ENCODE measurements around the gene NBR1.
"Not testable (repeated sequence)": the region's sequence is repeated elsewhere in the genome, so short reads cannot be mapped to it uniquely, and the experiment has no call there.

NBR1 gene

GRCh38 chr17:43155666-43156065 lies 15.3 kb upstream of the NBR1 start:
- Histone ChIP-seq H3K4me3 (ENCODE audit: low read length in 2 of 2) (no peak overlapping the region), H3K27ac (ENCODE audit: low read length) (no peak overlapping the region), H3K4me1 (ENCODE audit: control insufficient read depth, insufficient read depth, low read length) (no peaks in the 10 kb centered on the region), H3K9ac (ENCODE audit: low read length in 2 of 2) (no peak overlapping the region), H3K9me3 (ENCODE audit: control insufficient read depth in 2 of 2, low read length in 2 of 2) (no peaks in the 10 kb centered on the region), H3K36me3 (ENCODE audit: control insufficient read depth in 2 of 2, insufficient read depth in 2 of 2, low read length in 2 of 2) (no peaks in the 10 kb centered on the region), H3K27me3 (ENCODE audit: control insufficient read depth in 1 of 2, insufficient read depth in 2 of 2, low read length in 2 of 2) (no peaks in the 10 kb centered on the region)

- not testable (repeated sequence) for H3K27me3 ChIP-seq (ENCODE audit: control insufficient read depth in 1 of 2, insufficient read depth in 2 of 2, low read length in 2 of 2); H3K9me3 ChIP-seq (ENCODE audit: control insufficient read depth in 2 of 2, low read length in 2 of 2); H3K36me3 ChIP-seq (ENCODE audit: control insufficient read depth in 2 of 2, insufficient read depth in 2 of 2, low read length in 2 of 2); H3K9ac ChIP-seq (ENCODE audit: low read length in 2 of 2); H3K4me3 ChIP-seq (ENCODE audit: low read length in 2 of 2); H3K27ac ChIP-seq (ENCODE audit: low read length); H3K4me1 ChIP-seq (ENCODE audit: control insufficient read depth, insufficient read depth, low read length)
These were observed 11.8 kb upstream of the NBR1 start for GRCh38 chr17:43159232-43159631.

GRCh38 chr17:43159957-43160356 lies 11.1 kb upstream of the NBR1 start:
- not testable (repeated sequence) for H3K9me3 ChIP-seq (ENCODE audit: control insufficient read depth in 2 of 2, low read length in 2 of 2); H3K27ac ChIP-seq (ENCODE audit: low read length); H3K9ac ChIP-seq (ENCODE audit: low read length in 2 of 2); H3K36me3 ChIP-seq (ENCODE audit: control insufficient read depth in 2 of 2, insufficient read depth in 2 of 2, low read length in 2 of 2); H3K4me3 ChIP-seq (ENCODE audit: low read length in 2 of 2); H3K27me3 ChIP-seq (ENCODE audit: control insufficient read depth in 1 of 2, insufficient read depth in 2 of 2, low read length in 2 of 2); H3K4me1 ChIP-seq (ENCODE audit: control insufficient read depth, insufficient read depth, low read length)

- not testable (repeated sequence) for H3K27ac ChIP-seq (ENCODE audit: low read length); H3K27me3 ChIP-seq (ENCODE audit: control insufficient read depth in 1 of 2, insufficient read depth in 2 of 2, low read length in 2 of 2); H3K9me3 ChIP-seq (ENCODE audit: control insufficient read depth in 2 of 2, low read length in 2 of 2); H3K4me3 ChIP-seq (ENCODE audit: low read length in 2 of 2); H3K36me3 ChIP-seq (ENCODE audit: control insufficient read depth in 2 of 2, insufficient read depth in 2 of 2, low read length in 2 of 2); H3K9ac ChIP-seq (ENCODE audit: low read length in 2 of 2)
- H3K4me1 ChIP-seq (ENCODE audit: control insufficient read depth, insufficient read depth, low read length) = peaks cover 11% of the 10 kb centered on the region
These were observed 5.0 kb upstream of the NBR1 start for GRCh38 chr17:43165971-43166370.

- Histone ChIP-seq H3K9me3 (ENCODE audit: control insufficient read depth in 2 of 2, low read length in 2 of 2) (no peaks in the 10 kb centered on the region), H3K36me3 (ENCODE audit: control insufficient read depth in 2 of 2, insufficient read depth in 2 of 2, low read length in 2 of 2) (no peaks in the 10 kb centered on the region), H3K27me3 (ENCODE audit: control insufficient read depth in 1 of 2, insufficient read depth in 2 of 2, low read length in 2 of 2) (no peaks in the 10 kb centered on the region), H3K9ac (ENCODE audit: low read length in 2 of 2) (peak overlapping the region; percentile 96 to 100), H3K27ac (ENCODE audit: low read length) (peak overlapping the region; percentile 99), H3K4me3 (ENCODE audit: low read length in 2 of 2) (peak overlapping the region; percentile 95 to 96), H3K4me1 (ENCODE audit: control insufficient read depth, insufficient read depth, low read length) (peaks cover 30% of the 10 kb centered on the region)
These were observed 1.4 kb upstream of the NBR1 start for GRCh38 chr17:43169561-43170139.

- no peaks in the 10 kb centered on the region for H3K27me3 ChIP-seq (ENCODE audit: control insufficient read depth in 1 of 2, insufficient read depth in 2 of 2, low read length in 2 of 2)
- peak overlapping the region; percentile 99 for H3K27ac ChIP-seq (ENCODE audit: low read length)
- H3K4me1 ChIP-seq (ENCODE audit: control insufficient read depth, insufficient read depth, low read length) = peaks cover 30% of the 10 kb centered on the region
- H3K9me3 ChIP-seq (ENCODE audit: control insufficient read depth in 2 of 2, low read length in 2 of 2) = no peaks in the 10 kb centered on the region
- H3K4me3 ChIP-seq (ENCODE audit: low read length in 2 of 2) = peak overlapping the region; percentile 95 to 96
- H3K36me3 ChIP-seq (ENCODE audit: control insufficient read depth in 2 of 2, insufficient read depth in 2 of 2, low read length in 2 of 2) = no peaks in the 10 kb centered on the region
- H3K9ac ChIP-seq (ENCODE audit: low read length in 2 of 2) = peak overlapping the region; percentile 96 to 100
These were observed 761 bp upstream of the NBR1 start for GRCh38 chr17:43170140-43170765.

- peaks cover 33% of the 10 kb centered on the region for H3K4me1 ChIP-seq (ENCODE audit: control insufficient read depth, insufficient read depth, low read length)
- H3K27ac ChIP-seq (ENCODE audit: low read length) = peak overlapping the region; percentile 99
- peak overlapping the region; percentile 96 to 100 for H3K9ac ChIP-seq (ENCODE audit: low read length in 2 of 2)
- no peaks in the 10 kb centered on the region for H3K27me3 ChIP-seq (ENCODE audit: control insufficient read depth in 1 of 2, insufficient read depth in 2 of 2, low read length in 2 of 2)
- peak overlapping the region; percentile 95 to 96 for H3K4me3 ChIP-seq (ENCODE audit: low read length in 2 of 2)
- no peaks in the 10 kb centered on the region for H3K9me3 ChIP-seq (ENCODE audit: control insufficient read depth in 2 of 2, low read length in 2 of 2)
- peaks cover 0 to 9% of the 10 kb centered on the region in 2 donors for H3K36me3 ChIP-seq (ENCODE audit: control insufficient read depth in 2 of 2, insufficient read depth in 2 of 2, low read length in 2 of 2)
These were observed 823 bp downstream of the NBR1 start for GRCh38 chr17:43171586-43172487.

- peaks cover 20 to 27% of the 10 kb centered on the region in 2 donors for H3K36me3 ChIP-seq (ENCODE audit: control insufficient read depth in 2 of 2, insufficient read depth in 2 of 2, low read length in 2 of 2)
- H3K27ac ChIP-seq (ENCODE audit: low read length) = no peak overlapping the region
- peak overlapping the region; percentile 17 to 35 for H3K4me3 ChIP-seq (ENCODE audit: low read length in 2 of 2)
- H3K9me3 ChIP-seq (ENCODE audit: control insufficient read depth in 2 of 2, low read length in 2 of 2) = no peaks in the 10 kb centered on the region
- peaks cover 23% of the 10 kb centered on the region for H3K4me1 ChIP-seq (ENCODE audit: control insufficient read depth, insufficient read depth, low read length)
- peak overlapping the region in 1 of 2 donors; percentile 9 for H3K9ac ChIP-seq (ENCODE audit: low read length in 2 of 2)
- no peaks in the 10 kb centered on the region for H3K27me3 ChIP-seq (ENCODE audit: control insufficient read depth in 1 of 2, insufficient read depth in 2 of 2, low read length in 2 of 2)
These were observed 4.5 kb downstream of the NBR1 start for GRCh38 chr17:43175213-43176118.

GRCh38 chr17:43176119-43176570 lies 5.1 kb downstream of the NBR1 start:
- Histone ChIP-seq H3K4me3 (ENCODE audit: low read length in 2 of 2) (peak overlapping the region in 1 of 2 donors; percentile 35), H3K27ac (ENCODE audit: low read length) (no peak overlapping the region), H3K4me1 (ENCODE audit: control insufficient read depth, insufficient read depth, low read length) (peaks cover 23% of the 10 kb centered on the region), H3K9me3 (ENCODE audit: control insufficient read depth in 2 of 2, low read length in 2 of 2) (no peaks in the 10 kb centered on the region), H3K27me3 (ENCODE audit: control insufficient read depth in 1 of 2, insufficient read depth in 2 of 2, low read length in 2 of 2) (no peaks in the 10 kb centered on the region), H3K9ac (ENCODE audit: low read length in 2 of 2) (peak overlapping the region in 1 of 2 donors; percentile 1), H3K36me3 (ENCODE audit: control insufficient read depth in 2 of 2, insufficient read depth in 2 of 2, low read length in 2 of 2) (peaks cover 23 to 27% of the 10 kb centered on the region in 2 donors)

GRCh38 chr17:43183921-43184320 lies 12.9 kb downstream of the NBR1 start:
- Histone ChIP-seq H3K27ac (ENCODE audit: low read length) (no peak overlapping the region), H3K4me1 (ENCODE audit: control insufficient read depth, insufficient read depth, low read length) (no peaks in the 10 kb centered on the region), H3K36me3 (ENCODE audit: control insufficient read depth in 2 of 2, insufficient read depth in 2 of 2, low read length in 2 of 2) (peaks cover 23 to 32% of the 10 kb centered on the region in 2 donors)

More at GRCh38 chr17:43183921-43184320, 12.9 kb downstream of the NBR1 start:
- Histone ChIP-seq H3K4me3 (ENCODE audit: low read length in 2 of 2) (no peak overlapping the region), H3K9me3 (ENCODE audit: control insufficient read depth in 2 of 2, low read length in 2 of 2) (no peaks in the 10 kb centered on the region), H3K9ac (ENCODE audit: low read length in 2 of 2) (no peak overlapping the region), H3K27me3 (ENCODE audit: control insufficient read depth in 1 of 2, insufficient read depth in 2 of 2, low read length in 2 of 2) (no peaks in the 10 kb centered on the region)
